Activated CD8-positive, alpha-beta memory T cell treated with anti-CD3 and anti-CD28 coated beads, Interleukin-2, amount 10 ng/mL, durations not matched to agents 7 days and 5 days (primary cell): ENCODE measurements around the gene PLXNC1. TPM values are rescaled to one million over a fixed set of nuclear protein-coding genes. Genes with fewer than 3 reads are reported as not detected.

Experiments used
- ATAC-seq: fragments of 150-1000 bp; cut with Tn5 transposase; one replicate; pipeline ENCODE4 v1.10.0; 2021; ENCODE audit warnings: moderate library complexity
- CTCF ChIA-PET: fragments of 350-600 bp; sonication (Branson Sonifier 250); formaldehyde crosslinking; loops from one replicate; lab custom pipeline; 2021; ENCODE audit warnings: antibody characterized with exemption; lab: Charles Lee
- DNase-seq: peaks from one replicate; pipeline ENCODE4 v3.0.0-alpha.2; 2020
- H3K27ac Mint-ChIP-seq: one replicate; pipeline ENCODE4 v1.8.0; 2021; ENCODE audit warnings: mild to moderate bottlenecking, mixed read lengths
- H3K27me3 Mint-ChIP-seq: one replicate; pipeline ENCODE4 v1.8.0; 2021; ENCODE audit warnings: mixed read lengths
- H3K36me3 Mint-ChIP-seq: one replicate; pipeline ENCODE4 v1.8.0; 2021; ENCODE audit warnings: mild to moderate bottlenecking, mixed read lengths
- H3K4me1 Mint-ChIP-seq: one replicate; pipeline ENCODE4 v1.8.0; 2021; ENCODE audit warnings: mixed read lengths
- H3K4me3 Mint-ChIP-seq: one replicate; pipeline ENCODE4 v1.8.0; 2021; ENCODE audit warnings: mild to moderate bottlenecking, moderate library complexity, mixed read lengths
- H3K9me3 Mint-ChIP-seq: one replicate; pipeline ENCODE4 v1.8.0; 2022; ENCODE audit warnings: low read depth, mixed read lengths
- total RNA-seq, 2 experiments: library from RNA; stranded (reverse); gene quantifications; one replicate each; pipeline ENCODE4 v1.2.3, GENCODE V29; 2021

Gene PLXNC1
- total RNA-seq, 2 experiments from 2014 or later: 10.4 to 13.1 TPM

- ATAC-seq: no peak
- peaks cover 46% of the 10 kb centered on the region for H3K4me1 Mint-ChIP-seq
- no peak overlapping the region for H3K4me3 Mint-ChIP-seq
- DNase-seq: no peak
- no peaks in the 10 kb centered on the region for H3K27me3 Mint-ChIP-seq
- no peak overlapping the region for H3K27ac Mint-ChIP-seq
- no peaks in the 10 kb centered on the region for H3K9me3 Mint-ChIP-seq
- CTCF ChIA-PET: interaction anchor here (0.6 to 0.9 kb wide), 2 partner anchors 11 to 914 kb away, joined by 3 read pairs; no protein-coding TSS in a partner anchor
- peaks cover 24% of the 10 kb centered on the region for H3K36me3 Mint-ChIP-seq
Observed at GRCh38 chr12:94265966-94266745, 117.8 kb downstream of the PLXNC1 start.

GRCh38 chr12:94266796-94267536, 118.6 kb downstream of the PLXNC1 start:
- H3K4me1 Mint-ChIP-seq: peaks cover 50% of the 10 kb centered on the region
- no peaks in the 10 kb centered on the region for H3K27me3 Mint-ChIP-seq
- DNase-seq (no peak), ATAC-seq (no peak)
- H3K9me3 Mint-ChIP-seq: no peaks in the 10 kb centered on the region
- no peak overlapping the region for H3K27ac Mint-ChIP-seq
- no peak overlapping the region for H3K4me3 Mint-ChIP-seq
- peaks cover 26% of the 10 kb centered on the region for H3K36me3 Mint-ChIP-seq
- CTCF ChIA-PET: no interaction called here

- Mint-ChIP-seq H3K36me3 (peaks cover 30% of the 10 kb centered on the region), H3K4me1 (peaks cover 47% of the 10 kb centered on the region)
Observed at GRCh38 chr12:94267537-94267872, 119.1 kb downstream of the PLXNC1 start.

GRCh38 chr12:94267921-94268471, 119.6 kb downstream of the PLXNC1 start:
- Mint-ChIP-seq H3K27me3 (no peaks in the 10 kb centered on the region), H3K9me3 (no peaks in the 10 kb centered on the region), H3K4me3 (no peak overlapping the region), H3K36me3 (peaks cover 31% of the 10 kb centered on the region), H3K27ac (no peak overlapping the region), H3K4me1 (peaks cover 44% of the 10 kb centered on the region)
- CTCF ChIA-PET: interaction anchor here (0.9 kb wide), 1 partner anchor 632 kb away, joined by 3 read pairs; no protein-coding TSS in a partner anchor
- ATAC-seq (no peak), DNase-seq (no peak)

More at GRCh38 chr12:94267537-94267872, 119.1 kb downstream of the PLXNC1 start:
- no peak for ATAC-seq
- H3K9me3 Mint-ChIP-seq: no peaks in the 10 kb centered on the region
- no peak overlapping the region for H3K4me3 Mint-ChIP-seq
- H3K27ac Mint-ChIP-seq: no peak overlapping the region
- CTCF ChIA-PET: interaction anchor here (0.9 kb wide), 1 partner anchor 632 kb away, joined by 3 read pairs; no protein-coding TSS in a partner anchor
- no peak for DNase-seq
- no peaks in the 10 kb centered on the region for H3K27me3 Mint-ChIP-seq

- peaks cover 31% of the 10 kb centered on the region for H3K36me3 Mint-ChIP-seq
- no peak overlapping the region for H3K27ac Mint-ChIP-seq
- H3K4me1 Mint-ChIP-seq: peaks cover 34% of the 10 kb centered on the region
- H3K27me3 Mint-ChIP-seq: no peaks in the 10 kb centered on the region
- H3K9me3 Mint-ChIP-seq: no peaks in the 10 kb centered on the region
- DNase-seq (no peak), ATAC-seq (no peak)
- no peak overlapping the region for H3K4me3 Mint-ChIP-seq
- CTCF ChIA-PET: interaction anchor here (1.3 kb wide), 1 partner anchor 404 kb away, joined by 3 read pairs; no protein-coding TSS in a partner anchor
Observed at GRCh38 chr12:94269316-94269999, 121.1 kb downstream of the PLXNC1 start.

GRCh38 chr12:94271351-94271750, 123.0 kb downstream of the PLXNC1 start:
- Mint-ChIP-seq H3K27me3 (no peaks in the 10 kb centered on the region), H3K4me1 (peaks cover 34% of the 10 kb centered on the region), H3K4me3 (no peak overlapping the region), H3K27ac (no peak overlapping the region), H3K9me3 (no peaks in the 10 kb centered on the region), H3K36me3 (peaks cover 20% of the 10 kb centered on the region)
- ATAC-seq (no peak), DNase-seq (no peak)
- CTCF ChIA-PET: no interaction called here

- H3K9me3 Mint-ChIP-seq: no peaks in the 10 kb centered on the region
- H3K27me3 Mint-ChIP-seq: no peaks in the 10 kb centered on the region
- no peak overlapping the region for H3K4me3 Mint-ChIP-seq
- CTCF ChIA-PET: no interaction called here
- ATAC-seq (no peak), DNase-seq (no peak)
- no peak overlapping the region for H3K27ac Mint-ChIP-seq
- peaks cover 16% of the 10 kb centered on the region for H3K36me3 Mint-ChIP-seq
- peaks cover 32% of the 10 kb centered on the region for H3K4me1 Mint-ChIP-seq
Observed at GRCh38 chr12:94272280-94272679, 123.9 kb downstream of the PLXNC1 start.

GRCh38 chr12:94273272-94273671, 124.9 kb downstream of the PLXNC1 start:
- DNase-seq (no peak), ATAC-seq (no peak)
- Mint-ChIP-seq H3K9me3 (no peaks in the 10 kb centered on the region), H3K27ac (no peak overlapping the region), H3K4me3 (no peak overlapping the region), H3K4me1 (peaks cover 31% of the 10 kb centered on the region), H3K36me3 (peaks cover 15% of the 10 kb centered on the region), H3K27me3 (no peaks in the 10 kb centered on the region)
- CTCF ChIA-PET: no interaction called here

- H3K36me3 Mint-ChIP-seq: peaks cover 18% of the 10 kb centered on the region
- no peaks in the 10 kb centered on the region for H3K9me3 Mint-ChIP-seq
- DNase-seq (no peak), ATAC-seq (no peak)
- no peak overlapping the region for H3K4me3 Mint-ChIP-seq
- peaks cover 6% of the 10 kb centered on the region for H3K4me1 Mint-ChIP-seq
- no peak overlapping the region for H3K27ac Mint-ChIP-seq
- CTCF ChIA-PET: no interaction called here
- no peaks in the 10 kb centered on the region for H3K27me3 Mint-ChIP-seq
Observed at GRCh38 chr12:94276725-94277124, 128.3 kb downstream of the PLXNC1 start.

GRCh38 chr12:94277426-94278000, 129.1 kb downstream of the PLXNC1 start:
- no peak for ATAC-seq
- Mint-ChIP-seq H3K4me1 (peaks cover 10% of the 10 kb centered on the region), H3K36me3 (peaks cover 18% of the 10 kb centered on the region), H3K27ac (no peak overlapping the region), H3K4me3 (no peak overlapping the region), H3K27me3 (no peaks in the 10 kb centered on the region), H3K9me3 (no peaks in the 10 kb centered on the region)
- CTCF ChIA-PET: no interaction called here
- DNase-seq: no peak

GRCh38 chr12:94280063-94280462, 131.7 kb downstream of the PLXNC1 start:
- no peak for ATAC-seq
- Mint-ChIP-seq H3K27ac (no peak overlapping the region), H3K4me1 (peaks cover 20% of the 10 kb centered on the region), H3K36me3 (peaks cover 26% of the 10 kb centered on the region), H3K9me3 (no peaks in the 10 kb centered on the region), H3K27me3 (no peaks in the 10 kb centered on the region), H3K4me3 (no peak overlapping the region)
- CTCF ChIA-PET: interaction anchor here (1.0 to 1.5 kb wide), 2 partner anchors 24 to 122 kb away, joined by 3 read pairs; no protein-coding TSS in a partner anchor
- no peak for DNase-seq

GRCh38 chr12:94282675-94283074, 134.3 kb downstream of the PLXNC1 start:
- Mint-ChIP-seq H3K36me3 (peaks cover 26% of the 10 kb centered on the region), H3K4me1 (peaks cover 20% of the 10 kb centered on the region), H3K27ac (peak overlapping the region; percentile 41), H3K4me3 (no peak overlapping the region), H3K27me3 (no peaks in the 10 kb centered on the region), H3K9me3 (no peaks in the 10 kb centered on the region)
- CTCF ChIA-PET: interaction anchor here (1.1 kb wide), 1 partner anchor 133 kb away, joined by 3 read pairs; no protein-coding TSS in a partner anchor
- peak; percentile 71 for DNase-seq
- peak; percentile 78 for ATAC-seq

- CTCF ChIA-PET: no interaction called here
- no peaks in the 10 kb centered on the region for H3K9me3 Mint-ChIP-seq
- DNase-seq: no peak
- H3K4me3 Mint-ChIP-seq: no peak overlapping the region
- H3K27me3 Mint-ChIP-seq: no peaks in the 10 kb centered on the region
- peaks cover 28% of the 10 kb centered on the region for H3K36me3 Mint-ChIP-seq
- H3K4me1 Mint-ChIP-seq: peaks cover 20% of the 10 kb centered on the region
- no peak for ATAC-seq
- no peak overlapping the region for H3K27ac Mint-ChIP-seq
Observed at GRCh38 chr12:94284046-94284445, 135.7 kb downstream of the PLXNC1 start.
